PC-3 (cell line): ENCODE data around the gene AKAP5. TPM values are rescaled to one million over a fixed set of nuclear protein-coding genes. Genes with fewer than 3 reads are reported as not detected.

Experiments
- ATAC-seq: fragments of 200-7000 bp; cut with Tn5 transposase; 2 replicates; pipeline ENCODE4 v1.9.1; 2020; ENCODE audit warnings: mild to moderate bottlenecking, moderate library complexity
- BruUV-seq: library from RNA; stranded (reverse); fragments of 400-500 nt; replicated peaks from 2 replicates; lab custom pipeline; 2021; lab: Mats Ljungman, UMichigan
- CTCF ChIA-PET: fragments of 300-600 bp; sonication (Branson Sonifier 250); formaldehyde crosslinking; loops from one replicate; lab custom pipeline; 2022; ENCODE audit warnings: antibody characterized with exemption; lab: Charles Lee
- POLR2A ChIA-PET: fragments of 300-600 bp; sonication (Branson Sonifier 250); formaldehyde crosslinking; loops from one replicate; lab custom pipeline; 2022; ENCODE audit warnings: antibody characterized with exemption; ENCODE audit not compliant: unreplicated experiment; lab: Charles Lee
- DNase-seq: peaks from one replicate; pipeline ENCODE4 v3.0.0-alpha.2; 2015
- H2AFZ ChIP-seq: fragments of 300-600 bp; sonication (generic); 2 replicates; pipeline ENCODE4 v1.6.0; 2016; ENCODE audit warnings: antibody characterized with exemption, low read length
- H3F3A ChIP-seq: fragments of 300-600 bp; sonication (generic); one replicate; pipeline ENCODE4 v1.6.0; 2017; ENCODE audit warnings: antibody characterized with exemption, low read length, control low read depth, mild to moderate bottlenecking; ENCODE audit not compliant: unreplicated experiment
- H3K27ac ChIP-seq: fragments of 300-600 bp; sonication (generic); 2 replicates; pipeline ENCODE4 v1.5.1; 2016; ENCODE audit warnings: mild to moderate bottlenecking, low read length
- H3K27me3 ChIP-seq: fragments of 300-600 bp; sonication (generic); 2 replicates; pipeline ENCODE4 v1.6.1; 2016; ENCODE audit warnings: low read length, mixed read lengths
- H3K36me3 ChIP-seq: fragments of 300-600 bp; sonication (generic); 2 replicates; pipeline ENCODE4 v1.6.1; 2016; ENCODE audit warnings: low read depth, mixed run types, low read length, mixed read lengths
- H3K4me1 ChIP-seq: fragments of 300-600 bp; sonication (generic); 2 replicates; pipeline ENCODE4 v1.5.1; 2016; ENCODE audit warnings: low read length; ENCODE audit not compliant: insufficient read depth
- H3K4me2 ChIP-seq: fragments of 300-600 bp; sonication (generic); 2 replicates; pipeline ENCODE4 v1.6.0; 2016; ENCODE audit warnings: low read length
- H3K4me3 ChIP-seq: fragments of 300-600 bp; sonication (generic); 2 replicates; pipeline ENCODE4 v1.5.1; 2016; ENCODE audit warnings: mild to moderate bottlenecking, low read length, mixed read lengths
- H3K79me2 ChIP-seq: fragments of 300-600 bp; sonication (generic); 2 replicates; pipeline ENCODE4 v1.6.1; 2017; ENCODE audit warnings: low read length, mixed read lengths
- H3K9ac ChIP-seq: fragments of 300-600 bp; sonication (generic); 2 replicates; pipeline ENCODE4 v1.6.0; 2016; ENCODE audit warnings: mild to moderate bottlenecking, low read length
- H3K9me2 ChIP-seq: fragments of 300-600 bp; sonication (generic); replicated peaks from 2 replicates; pipeline ENCODE4 v1.6.1; 2016; ENCODE audit warnings: mixed run types, low read length, mixed read lengths
- H3K9me3 ChIP-seq: fragments of 300-600 bp; sonication (generic); 2 replicates; pipeline ENCODE4 v1.6.1; 2016; ENCODE audit warnings: low read length, mixed read lengths
- H4K20me1 ChIP-seq: fragments of 300-600 bp; sonication (generic); 2 replicates; pipeline ENCODE4 v1.6.1; 2016; ENCODE audit warnings: low read length, mixed read lengths
- CTCF ChIP-seq: fragments of 300-600 bp; sonication (generic); conservative IDR thresholded peaks from 2 replicates; pipeline ENCODE4 v1.5.1; 2017; ENCODE audit warnings: antibody characterized with exemption, low read depth, mild to moderate bottlenecking, low read length
- EZH2 ChIP-seq: fragments of 300-600 bp; sonication (generic); IDR thresholded peaks from one replicate; pipeline ENCODE4 v1.6.1; 2017; ENCODE audit warnings: antibody characterized with exemption, mild to moderate bottlenecking, low read length; ENCODE audit not compliant: unreplicated experiment
- EZH2phosphoT487 ChIP-seq: fragments of 300-600 bp; sonication (generic); IDR thresholded peaks from 2 replicates; pipeline ENCODE4 v1.6.1; 2018; ENCODE audit warnings: mild to moderate bottlenecking, antibody characterized with exemption, low read length, borderline replicate concordance
- intact Hi-C: fragments of 100-400 bp; cut with micrococcal nuclease; formaldehyde crosslinking; loops from 2 replicates; pipeline ENCODE4 v1.9.0; 2023
- total RNA-seq: library from RNA; depleted of rRNA; stranded (reverse); fragments of >200 nt; gene quantifications from 2 replicates; pipeline ENCODE4 v1.2.3, GENCODE V29; 2014

The AKAP5 gene
- total RNA-seq, 1 experiment from 2014 or later: 0.58 TPM

DNA sequence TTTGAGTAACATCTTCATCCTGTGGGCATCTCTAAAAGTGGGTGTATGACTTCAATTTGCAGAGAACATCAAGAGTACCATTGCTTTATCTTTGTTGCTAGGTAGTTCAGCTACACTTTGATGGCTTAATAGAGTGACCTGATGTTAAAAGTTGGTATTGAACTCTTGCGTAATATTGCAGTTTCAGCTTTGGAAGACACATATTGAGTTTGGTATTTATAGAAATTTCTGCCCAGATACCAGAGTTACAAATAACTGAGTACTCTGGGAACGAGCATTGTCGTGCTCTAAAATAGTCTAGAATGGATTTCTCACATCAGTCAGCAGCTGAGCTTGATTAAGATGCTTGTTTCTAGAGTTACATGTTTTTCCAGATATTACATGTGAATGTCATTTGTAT lies 24.8 kb upstream of the AKAP5 start:
- no peaks in the 10 kb centered on the region for H4K20me1 ChIP-seq
- H3K4me3 ChIP-seq: no peak overlapping the region
- H3K9ac ChIP-seq: no peak overlapping the region
- no peak overlapping the region for H2AFZ ChIP-seq
- no peak for DNase-seq
- H3K9me3 ChIP-seq: no peaks in the 10 kb centered on the region
- H3K79me2 ChIP-seq: no peaks in the 10 kb centered on the region
- H3K27ac ChIP-seq: no peak overlapping the region
- H3K36me3 ChIP-seq: peaks cover 60% of the 10 kb centered on the region
- ChIA-PET POLR2A (no interaction called here), CTCF (no interaction called here)
- ATAC-seq: no peak
- no peaks in the 10 kb centered on the region for H3F3A ChIP-seq
- intact Hi-C loops: no loop called here
- H3K4me2 ChIP-seq: no peak overlapping the region
- TSS peak; percentile 16 for BruUV-seq
- no peaks in the 10 kb centered on the region for H3K9me2 ChIP-seq
- H3K27me3 ChIP-seq: no peaks in the 10 kb centered on the region
- H3K4me1 ChIP-seq: peaks cover 11% of the 10 kb centered on the region
- no peak for TF ChIP-seq EZH2phosphoT487
- no peak for TF ChIP-seq EZH2
- TF ChIP-seq CTCF: no peak

GRCh38 chr14:64442300-64442988 lies 22.9 kb upstream of the AKAP5 start:
- H3F3A ChIP-seq: no peaks in the 10 kb centered on the region
- CTCF ChIA-PET: no interaction called here
- H3K27ac ChIP-seq: no peak overlapping the region
- DNase-seq (no peak), ATAC-seq (no peak)
- no peak for TF ChIP-seq EZH2
- TF ChIP-seq CTCF: no peak
- TF ChIP-seq EZH2phosphoT487: no peak
- no peaks in the 10 kb centered on the region for H3K9me3 ChIP-seq
- H3K9ac ChIP-seq: no peak overlapping the region
- H2AFZ ChIP-seq: no peak overlapping the region
- no peaks in the 10 kb centered on the region for H4K20me1 ChIP-seq
- peaks cover 50% of the 10 kb centered on the region for H3K36me3 ChIP-seq
- H3K9me2 ChIP-seq: no peaks in the 10 kb centered on the region
- intact Hi-C loops: no loop called here
- H3K4me1 ChIP-seq: peaks cover 11% of the 10 kb centered on the region
- no peaks in the 10 kb centered on the region for H3K27me3 ChIP-seq
- BruUV-seq: no TSS peak
- H3K4me2 ChIP-seq: no peak overlapping the region
- no peak overlapping the region for H3K4me3 ChIP-seq
- POLR2A ChIA-PET: no interaction called here
- H3K79me2 ChIP-seq: no peaks in the 10 kb centered on the region

DNA sequence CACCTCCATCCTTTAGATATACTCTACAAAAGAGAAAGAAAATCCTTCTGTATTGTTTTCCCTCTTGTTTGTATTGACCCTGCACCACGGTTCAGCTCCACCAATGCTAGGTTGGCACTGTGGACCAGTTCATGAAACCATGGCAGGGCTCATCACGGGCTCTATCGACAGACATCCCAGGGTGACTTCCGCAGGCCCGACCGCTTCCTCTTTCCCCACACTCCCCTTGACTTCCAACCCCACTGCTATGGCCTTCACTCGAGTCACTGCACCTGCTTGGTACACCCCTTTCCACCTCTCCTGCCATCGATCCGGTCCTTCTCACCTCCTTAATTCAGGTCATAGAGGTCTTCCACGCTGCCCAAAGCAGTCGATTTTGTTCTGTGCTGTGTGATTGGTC lies 21.2 kb upstream of the AKAP5 start:
- no peak for DNase-seq
- Histone ChIP-seq H3K27me3 (no peaks in the 10 kb centered on the region), H3K4me3 (no peak overlapping the region), H3K36me3 (peaks cover 49% of the 10 kb centered on the region), H3K27ac (no peak overlapping the region), H3K4me2 (no peak overlapping the region), H3K4me1 (no peaks in the 10 kb centered on the region), H3K9me3 (no peaks in the 10 kb centered on the region), H3K9ac (no peak overlapping the region), H3F3A (no peaks in the 10 kb centered on the region), H3K9me2 (no peaks in the 10 kb centered on the region), H4K20me1 (no peaks in the 10 kb centered on the region), H2AFZ (no peak overlapping the region), H3K79me2 (no peaks in the 10 kb centered on the region)
- POLR2A ChIA-PET: no interaction called here
- TF ChIP-seq EZH2phosphoT487 (no peak), CTCF (no peak), EZH2 (no peak)
- BruUV-seq: no TSS peak
- no peak for ATAC-seq
- CTCF ChIA-PET: no interaction called here
- intact Hi-C loops: no loop called here
